ENCODE data around the gene C17orf67.
"Not testable (repeated sequence)": the region's sequence is repeated elsewhere in the genome, so short reads cannot be mapped to it uniquely, and the experiment has no call there.

The C17orf67 gene

DNA sequence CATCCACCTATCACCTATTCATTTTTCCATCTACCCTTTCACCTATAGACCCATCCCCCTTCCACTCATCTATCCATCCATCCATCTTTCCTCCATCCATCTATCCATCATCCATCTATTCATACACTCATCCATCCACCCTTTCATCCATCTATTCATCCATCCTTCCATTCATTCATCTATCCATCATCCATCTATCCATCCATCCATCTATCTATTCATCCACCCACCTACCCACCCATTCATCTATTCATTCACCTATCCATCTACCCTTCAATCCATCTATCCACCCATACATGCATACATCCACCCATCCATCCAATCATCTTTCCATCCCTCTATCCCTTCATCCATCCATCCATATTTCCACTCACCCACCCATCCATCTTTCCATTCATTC is 63.3 kb downstream of the C17orf67 start:
- DNase-seq: no peak

GRCh38 chr17:56765449-56765848 is 68.3 kb downstream of the C17orf67 start:
- DNase-seq: no peak

DNA sequence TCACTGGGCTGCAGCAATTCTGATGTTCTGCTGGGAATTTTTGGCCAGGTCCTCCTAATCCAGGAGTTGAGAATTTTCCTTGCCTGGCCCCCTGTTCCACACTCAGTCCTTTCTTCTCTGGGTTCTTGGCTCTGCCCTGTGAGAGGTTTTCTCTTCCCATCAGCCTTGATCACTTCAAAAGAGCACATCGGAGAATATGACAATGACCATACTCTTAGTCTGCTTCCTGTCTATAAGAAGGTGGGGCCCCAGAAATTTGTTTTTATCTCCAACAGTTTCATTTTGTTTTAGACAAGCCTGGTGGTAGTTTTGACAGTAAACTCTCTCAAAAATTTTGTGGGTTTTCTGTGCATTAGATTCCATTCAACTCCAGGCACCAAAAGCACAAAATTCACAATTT is 70.7 kb downstream of the C17orf67 start:
- DNase-seq: no peak

DNA sequence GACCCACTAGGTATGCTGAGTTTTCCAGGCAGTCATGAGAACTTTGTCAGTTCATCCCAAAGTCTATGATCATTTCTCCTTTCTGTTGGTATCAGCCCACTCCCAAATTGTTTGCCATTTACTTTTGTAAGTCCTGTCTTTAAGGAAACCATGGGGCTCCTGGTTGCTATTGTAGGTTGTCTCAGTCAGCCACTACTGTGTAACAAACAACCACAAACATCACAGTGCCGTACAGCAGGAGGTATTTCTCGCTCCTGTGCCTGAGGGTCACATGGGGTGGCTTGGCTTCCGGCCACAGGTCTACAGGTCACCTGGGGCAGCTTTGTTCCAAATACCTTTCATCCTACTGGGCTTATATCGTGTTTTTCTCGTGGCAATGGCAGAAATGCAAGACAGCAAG is 71.6 kb downstream of the C17orf67 start:
- no peak for DNase-seq

DNA sequence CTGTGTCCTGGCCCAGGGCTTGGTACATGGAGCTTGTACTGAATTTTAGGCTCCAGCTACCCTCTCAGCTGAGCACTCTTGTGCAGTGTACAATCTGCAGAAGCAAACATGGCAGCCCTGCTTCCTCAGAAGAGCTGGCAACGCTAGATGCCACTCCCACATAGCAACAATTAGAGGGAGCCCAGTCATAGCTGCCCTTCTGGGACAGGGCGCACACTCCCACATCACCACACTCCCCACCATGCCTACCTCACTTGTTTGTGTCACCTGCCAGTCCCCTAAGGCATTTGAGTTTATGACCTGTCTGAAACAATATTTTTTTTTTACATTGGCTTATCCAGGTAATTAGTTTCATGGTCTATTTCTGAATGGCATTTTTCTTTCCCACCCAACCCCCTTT is 72.3 kb downstream of the C17orf67 start:
- no peak for DNase-seq

GRCh38 chr17:56757611-56758010 is 76.1 kb downstream of the C17orf67 start:
- DNase-seq: not testable (repeated sequence)

DNA sequence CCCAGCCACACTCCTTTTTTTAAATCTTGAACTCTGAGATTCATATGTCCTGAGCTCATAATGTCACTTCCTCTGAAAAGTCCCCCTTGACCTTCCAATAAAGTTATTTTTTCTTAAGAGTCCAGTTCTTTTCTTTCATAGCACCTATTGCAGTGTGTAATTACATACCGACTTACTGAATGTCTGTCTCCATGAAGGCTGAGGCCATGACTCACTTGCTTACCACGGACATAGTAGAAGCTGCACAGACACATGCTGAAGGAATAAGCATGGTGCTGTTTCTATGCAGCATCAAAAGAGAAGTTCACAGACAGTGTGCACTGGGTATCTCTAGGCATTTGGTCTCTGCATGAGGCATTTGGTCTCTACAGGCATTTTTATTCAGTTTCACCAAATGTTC is 77.2 kb downstream of the C17orf67 start:
- no peak for DNase-seq

DNA sequence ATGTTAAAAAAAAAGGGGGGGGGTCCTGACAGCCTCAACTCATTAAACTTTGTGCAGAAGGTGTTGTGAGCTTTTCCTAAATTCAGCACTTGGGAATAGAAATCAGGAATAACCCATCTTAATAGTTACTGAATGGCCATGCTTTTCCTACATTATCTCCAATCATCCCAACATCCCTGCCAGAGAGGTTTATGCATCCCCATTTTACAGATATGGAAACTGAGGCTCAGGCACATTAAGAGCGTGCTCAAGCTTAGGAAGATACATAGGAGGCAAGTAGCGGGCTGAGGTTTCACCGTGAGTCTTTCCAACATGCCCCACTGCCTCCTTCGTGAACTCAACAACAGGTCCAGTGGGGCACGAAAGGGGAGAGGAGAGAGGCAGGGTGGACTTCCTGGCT is 78.4 kb downstream of the C17orf67 start:
- DNase-seq: no peak

DNA sequence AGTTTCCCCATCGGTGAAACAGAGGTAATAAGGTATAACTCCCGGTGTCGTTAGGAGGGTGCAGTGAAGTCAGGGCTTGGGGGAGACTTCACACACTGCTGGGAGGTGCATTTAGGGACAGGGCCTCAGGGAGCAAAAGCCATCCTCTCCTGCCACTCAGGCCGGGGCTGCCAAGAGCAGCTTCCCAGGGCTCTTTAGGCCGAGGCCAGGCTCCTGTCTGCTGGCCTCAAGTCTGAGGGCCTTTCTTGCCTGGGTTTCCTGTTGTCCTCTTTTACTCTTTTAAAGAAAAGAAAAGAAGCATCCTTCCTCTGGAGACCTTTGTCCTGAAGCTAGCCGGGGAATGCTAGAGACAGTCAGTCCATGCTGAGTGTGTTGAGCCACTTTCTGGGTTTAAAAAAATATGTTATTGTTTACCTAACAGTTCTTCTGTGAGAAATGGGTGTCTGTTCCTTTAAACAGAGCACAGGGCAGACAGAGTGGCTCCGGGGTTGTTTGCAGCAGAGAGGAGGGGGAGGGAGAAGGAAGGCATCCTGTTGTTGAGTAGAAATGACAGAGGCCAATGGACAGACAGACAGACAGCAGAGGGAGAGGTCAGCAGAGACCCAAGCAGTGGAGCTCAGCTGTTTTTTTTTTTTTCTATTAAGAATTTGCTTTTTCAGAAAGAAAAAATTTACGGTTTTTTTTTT is 79.1 kb downstream of the C17orf67 start:
- DNase-seq: no peak

- no peak for DNase-seq
Observed at GRCh38 chr17:56752263-56752836, 81.4 kb downstream of the C17orf67 start.

- no peak for DNase-seq
Observed at GRCh38 chr17:56751145-56751738, 82.5 kb downstream of the C17orf67 start.

DNA sequence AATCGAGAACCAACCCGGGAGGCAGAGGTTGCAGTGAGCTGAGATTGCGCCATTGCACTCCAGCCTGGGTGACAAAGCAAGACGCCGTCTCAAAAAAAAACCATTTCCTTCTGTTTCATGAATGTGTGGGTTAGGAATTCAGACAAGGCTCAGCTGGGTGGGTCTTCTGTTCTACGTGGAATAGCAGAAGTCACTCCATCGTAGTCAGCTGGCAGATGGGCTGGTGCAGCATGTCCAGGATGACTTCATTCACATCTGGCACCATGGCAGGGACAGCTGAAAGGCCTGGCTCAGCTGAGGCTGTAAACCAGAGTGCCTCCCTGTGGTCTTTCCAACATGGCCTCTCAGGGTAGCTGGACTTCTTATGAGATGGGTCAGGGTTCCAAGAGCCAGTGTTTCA is 89.0 kb downstream of the C17orf67 start:
- DNase-seq: no peak

DNA sequence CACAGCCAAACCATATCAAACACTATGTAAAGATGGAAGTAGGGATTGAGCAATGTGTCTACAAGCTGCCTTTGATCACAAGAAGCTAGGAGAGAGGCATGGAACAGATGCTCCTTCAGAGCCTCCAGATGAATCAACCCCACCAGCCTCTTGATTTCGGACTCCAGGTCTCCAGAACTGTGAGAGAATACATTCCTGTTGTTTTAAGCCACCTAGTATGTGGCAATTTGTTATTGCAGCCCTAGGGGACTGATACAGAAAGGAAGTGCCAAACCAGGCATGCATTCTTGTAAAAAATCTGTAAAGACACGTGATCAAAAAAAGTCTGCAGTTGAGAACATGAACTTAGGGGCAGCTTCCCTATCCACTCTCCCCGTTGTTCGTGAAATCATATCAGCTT is 91.1 kb downstream of the C17orf67 start:
- no peak for DNase-seq
